IMR-90 (cell line): ENCODE data around the gene KLHL29. TPM values are rescaled to one million over a fixed set of nuclear protein-coding genes. Genes with fewer than 3 reads are reported as not detected.

ENCODE experiments used
- ATAC-seq: fragments of 200-7000 bp; cut with Tn5 transposase; 2 replicates; pipeline ENCODE4 v1.9.1; 2020; ENCODE audit warnings: low read depth, mild to moderate bottlenecking, moderate library complexity
- BruUV-seq: library from RNA; stranded (reverse); fragments of 400-500 nt; replicated peaks from 2 replicates; lab custom pipeline; 2021; lab: Mats Ljungman, UMichigan
- CTCF ChIA-PET: fragments of 300-600 bp; formaldehyde crosslinking; extraction: SDS; loops from one replicate; lab custom pipeline; 2021; ENCODE audit warnings: antibody characterized with exemption; lab: Yijun Ruan, JAX
- POLR2A ChIA-PET: fragments of 300-600 bp; sonication (Branson Sonifier 250); formaldehyde crosslinking; loops from one replicate; lab custom pipeline; 2022; ENCODE audit warnings: antibody characterized with exemption; ENCODE audit not compliant: unreplicated experiment; lab: Charles Lee
- DNase-seq: peaks from one replicate; pipeline ENCODE4 v3.0.0; 2013
- H2AFZ ChIP-seq: replicated peaks from 2 replicates; pipeline ENCODE3; 2013; ENCODE audit warnings: low read length, mild to moderate bottlenecking; ENCODE audit not compliant: poor library complexity
- H2AK5ac ChIP-seq: 2 replicates; pipeline ENCODE4 v1.6.1; 2013; ENCODE audit warnings: low read depth, low read length, inconsistent platforms
- H2AK9ac ChIP-seq: replicated peaks from 2 replicates; pipeline ENCODE3; 2013; ENCODE audit warnings: mild to moderate bottlenecking, low read depth, low read length, moderate library complexity; ENCODE audit not compliant: poor library complexity
- H2BK120ac ChIP-seq: 2 replicates; pipeline ENCODE4 v1.6.1; 2013; ENCODE audit warnings: low read depth, low read length, inconsistent platforms
- H2BK15ac ChIP-seq: 3 replicates; pipeline ENCODE4 v1.6.1; 2013; ENCODE audit warnings: low read depth, low read length, inconsistent platforms
- H2BK20ac ChIP-seq: 2 replicates; pipeline ENCODE4 v1.6.1; 2013; ENCODE audit warnings: low read depth, mild to moderate bottlenecking, inconsistent platforms, low read length, moderate library complexity
- H2BK5ac ChIP-seq: 2 replicates; pipeline ENCODE4 v1.6.1; 2013; ENCODE audit warnings: mild to moderate bottlenecking, low read depth, low read length, inconsistent platforms; ENCODE audit not compliant: poor library complexity, severe bottlenecking
- H3K14ac ChIP-seq: replicated peaks from 2 replicates; pipeline ENCODE4 v1.6.1; 2013; ENCODE audit warnings: low read depth, low read length, inconsistent platforms
- H3K18ac ChIP-seq: 2 replicates; pipeline ENCODE4 v1.6.1; 2013; ENCODE audit warnings: low read depth, low read length, control low read depth
- H3K23ac ChIP-seq: 2 replicates; pipeline ENCODE4 v1.6.1; 2013; ENCODE audit warnings: low read depth, low read length, inconsistent platforms
- H3K27ac ChIP-seq: 2 replicates; pipeline ENCODE4 v1.5.1; 2013; ENCODE audit warnings: mild to moderate bottlenecking, control low read depth, low read length; ENCODE audit not compliant: insufficient read depth
- H3K27me3 ChIP-seq: 2 replicates; pipeline ENCODE4 v1.6.1; 2013; ENCODE audit warnings: low read length; ENCODE audit not compliant: control insufficient read depth, insufficient read depth
- H3K36me3 ChIP-seq: 2 replicates; pipeline ENCODE4 v1.6.1; 2013; ENCODE audit warnings: low read length, mixed read lengths; ENCODE audit not compliant: control insufficient read depth, insufficient read depth
- H3K4ac ChIP-seq: 2 replicates; pipeline ENCODE4 v1.6.1; 2013; ENCODE audit warnings: low read depth, low read length, inconsistent platforms
- H3K4me1 ChIP-seq: 2 replicates; pipeline ENCODE4 v1.6.1; 2013; ENCODE audit warnings: low read length, mixed read lengths; ENCODE audit not compliant: control insufficient read depth, insufficient read depth
- H3K4me2 ChIP-seq: 2 replicates; pipeline ENCODE4 v1.6.1; 2013; ENCODE audit warnings: low read depth, mild to moderate bottlenecking, control low read depth, low read length, moderate library complexity
- H3K4me3 ChIP-seq: 2 replicates; pipeline ENCODE4 v1.5.1; 2013; ENCODE audit warnings: low read depth, mild to moderate bottlenecking, control low read depth, low read length, moderate library complexity; ENCODE audit not compliant: insufficient read depth
- H3K56ac ChIP-seq: 2 replicates; pipeline ENCODE4 v1.6.1; 2013; ENCODE audit warnings: low read length, inconsistent platforms; ENCODE audit not compliant: insufficient read depth; ENCODE audit errors: extremely low read depth
- H3K79me1 ChIP-seq, 2 experiments: 2 replicates each; pipeline ENCODE4 v1.6.1; 2013; ENCODE audit warnings: low read length in 2 of 2, inconsistent platforms in 1 of 2, low read depth in 1 of 2
- H3K9ac ChIP-seq: 2 replicates; pipeline ENCODE4 v1.6.1; 2013; ENCODE audit warnings: low read depth, low read length, control low read depth
- H3K9me1 ChIP-seq: 2 replicates; pipeline ENCODE4 v1.6.1; 2013; ENCODE audit warnings: low read length, inconsistent platforms; ENCODE audit not compliant: insufficient read depth
- H3K9me3 ChIP-seq: 2 replicates; pipeline ENCODE4 v1.6.1; 2013; ENCODE audit warnings: low read length; ENCODE audit not compliant: control insufficient read depth, insufficient read depth
- H4K20me1 ChIP-seq: 2 replicates; pipeline ENCODE4 v1.6.1; 2013; ENCODE audit warnings: low read length, inconsistent platforms; ENCODE audit not compliant: insufficient read depth
- H4K5ac ChIP-seq: 2 replicates; pipeline ENCODE4 v1.6.1; 2013; ENCODE audit warnings: mild to moderate bottlenecking, low read depth, low read length, control low read depth
- H4K8ac ChIP-seq, 2 experiments: 2 replicates each; pipeline ENCODE4 v1.6.1; 2013; ENCODE audit warnings: low read depth in 2 of 2, low read length in 2 of 2, control low read depth in 1 of 2, inconsistent platforms in 1 of 2
- H4K91ac ChIP-seq: 2 replicates; pipeline ENCODE4 v1.6.1; 2013; ENCODE audit warnings: low read depth, low read length, inconsistent platforms; ENCODE audit not compliant: insufficient read depth
- FOS ChIP-seq: fragments of 150-350 bp; IDR thresholded peaks from 2 replicates; pipeline ENCODE4 v1.6.1; 2016; ENCODE audit warnings: low read depth, low read length
- MAZ ChIP-seq: IDR thresholded peaks from 2 replicates; pipeline ENCODE4 v1.6.1; 2012; ENCODE audit warnings: low read depth, mild to moderate bottlenecking, low read length, improper control_type of control experiment, moderate library complexity, borderline replicate concordance
- NFE2L2 ChIP-seq: fragments of 150-350 bp; IDR thresholded peaks from 2 replicates; pipeline ENCODE4 v1.6.1; 2016; ENCODE audit warnings: low read depth, mild to moderate bottlenecking, low read length
- RAD21 ChIP-seq: IDR thresholded peaks from 2 replicates; pipeline ENCODE4 v1.6.1; 2012; ENCODE audit warnings: low read length, improper control_type of control experiment
- SMC3 ChIP-seq: fragments of 150-350 bp; IDR thresholded peaks from 2 replicates; pipeline ENCODE4 v1.6.1; 2016; ENCODE audit warnings: low read depth, mild to moderate bottlenecking, antibody characterized with exemption, low read length, moderate library complexity
- WGBS, 2 experiments: methylation state at CpG; one replicate each; pipeline versions ENCODE4 v1.1.5 to v1.1.7; 2013; ENCODE audit warnings: missing lambda C conversion rate in 2 of 2; ENCODE audit not compliant: insufficient read length in 1 of 2; ENCODE audit errors: extremely low coverage in 2 of 2; 5-methylcytosine and 5-hydroxymethylcytosine counted together
- dilution Hi-C: fragments of 300-500 bp; cut with HindIII; formaldehyde crosslinking; loops from one replicate; pipeline ENCODE4 v1.14.3; 2018; ENCODE audit warnings: low sequenced_read_pairs; ENCODE audit not compliant: unreplicated experiment
- in situ Hi-C: fragments of 300-500 bp; cut with MboI; formaldehyde crosslinking; loops from 3 replicates; pipeline ENCODE4 v1.14.3; 2019; ENCODE audit warnings: low sequenced_read_pairs, inconsistent platforms, mixed read lengths
- intact Hi-C: fragments of 100-400 bp; cut with micrococcal nuclease; formaldehyde crosslinking; loops from 2 replicates; pipeline ENCODE4 v1.10.0; 2022
- polyA plus RNA-seq, 3 experiments: library from polyadenylated mRNA; depleted of rRNA; stranded (reverse); fragments of >200 nt; gene quantifications; 2 replicates each; pipeline ENCODE4 v1.2.3, GENCODE V29; 2012; ENCODE audit warnings: low replicate concordance in 1 of 3
- total RNA-seq: library from RNA; depleted of rRNA; stranded (reverse); fragments of >200 nt; gene quantifications from 2 replicates; pipeline ENCODE4 v1.2.3, GENCODE V29; 2012
- TF ChIP-seq, protein P1 (sequence below): conservative IDR thresholded peaks from 2 replicates; pipeline ENCODE4 v1.5.1; 2012; ENCODE audit warnings: mild to moderate bottlenecking, low read depth, low read length, improper control_type of control experiment

KLHL29 gene
- total and polyA plus RNA-seq, 2 of the 4 experiments (the other 2 are of a cell fraction) = 2.0 to 8.0 TPM

GRCh38 chr2:23460228-23460627, 75.2 kb downstream of the KLHL29 start:
- Histone ChIP-seq H2BK15ac (no peak overlapping the region), H3K4me2 (no peak overlapping the region), H3K79me1 (peaks cover 0 to 11% of the 10 kb centered on the region in 2 experiments; a peak in 1 of 4 replicates), H3K27me3 (no peaks in the 10 kb centered on the region), H2AK5ac (no peak overlapping the region), H2BK20ac (no peak overlapping the region), H3K18ac (no peak overlapping the region), H3K36me3 (no peaks in the 10 kb centered on the region), H4K8ac (no peak overlapping the region), H4K20me1 (peaks cover 4% of the 10 kb centered on the region; the same call in 1 of the 2 replicates), H2AK9ac (no peak overlapping the region), H2BK5ac (no peak overlapping the region), H3K4me1 (peaks cover 11% of the 10 kb centered on the region), H2AFZ (no peak overlapping the region), H2BK120ac (no peak overlapping the region), H3K14ac (no peak overlapping the region), H3K4ac (no peak overlapping the region), H3K9ac (no peak overlapping the region), H4K91ac (no peak overlapping the region), H3K9me3 (no peaks in the 10 kb centered on the region), H3K9me1 (no peaks in the 10 kb centered on the region), H3K4me3 (no peak overlapping the region), H4K5ac (no peak overlapping the region), H3K27ac (no peak overlapping the region), H3K56ac (no peak overlapping the region), H3K23ac (no peak overlapping the region)
- in situ Hi-C loops = loop anchor here (10.0 kb wide), 1 partner anchor 265 kb away; no protein-coding TSS in a partner anchor
- TF ChIP-seq NFE2L2 (no peak), FOS (no peak), SMC3 (peak; percentile 60), RAD21 (peak; percentile 75), MAZ (no peak)
- TF ChIP-seq, protein P1, sequence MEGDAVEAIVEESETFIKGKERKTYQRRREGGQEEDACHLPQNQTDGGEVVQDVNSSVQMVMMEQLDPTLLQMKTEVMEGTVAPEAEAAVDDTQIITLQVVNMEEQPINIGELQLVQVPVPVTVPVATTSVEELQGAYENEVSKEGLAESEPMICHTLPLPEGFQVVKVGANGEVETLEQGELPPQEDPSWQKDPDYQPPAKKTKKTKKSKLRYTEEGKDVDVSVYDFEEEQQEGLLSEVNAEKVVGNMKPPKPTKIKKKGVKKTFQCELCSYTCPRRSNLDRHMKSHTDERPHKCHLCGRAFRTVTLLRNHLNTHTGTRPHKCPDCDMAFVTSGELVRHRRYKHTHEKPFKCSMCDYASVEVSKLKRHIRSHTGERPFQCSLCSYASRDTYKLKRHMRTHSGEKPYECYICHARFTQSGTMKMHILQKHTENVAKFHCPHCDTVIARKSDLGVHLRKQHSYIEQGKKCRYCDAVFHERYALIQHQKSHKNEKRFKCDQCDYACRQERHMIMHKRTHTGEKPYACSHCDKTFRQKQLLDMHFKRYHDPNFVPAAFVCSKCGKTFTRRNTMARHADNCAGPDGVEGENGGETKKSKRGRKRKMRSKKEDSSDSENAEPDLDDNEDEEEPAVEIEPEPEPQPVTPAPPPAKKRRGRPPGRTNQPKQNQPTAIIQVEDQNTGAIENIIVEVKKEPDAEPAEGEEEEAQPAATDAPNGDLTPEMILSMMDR = peak; percentile 64
- WGBS, 2 experiments = no CpG with 5 or more reads among the region's 1 CpG
- DNase-seq (peak; percentile 47), ATAC-seq (peak; percentile 63; the same call in 1 of the 2 replicates)
- POLR2A ChIA-PET = no interaction called here
- dilution Hi-C loops = no loop called here
- no TSS peak for BruUV-seq
- intact Hi-C loops = loop anchor here (1.0 to 5.0 kb wide), 3 partner anchors 73 to 263 kb away; partner anchors contain the start of gene KLHL29
- CTCF ChIA-PET = interaction anchor here (0.7 kb wide), 1 partner anchor 44 kb away, joined by 4 read pairs; no protein-coding TSS in a partner anchor
